BLaER1 (cell line): ENCODE measurements around the gene HSD17B7.
"Not testable (repeated sequence)": the region's sequence is repeated elsewhere in the genome, so short reads cannot be mapped to it uniquely, and the experiment has no call there.

Experiments
- H3K27ac ChIP-seq: shearing (Covaris generic); formaldehyde crosslinking; 2 replicates; pipeline ENCODE4 v1.8.1; 2022
- H3K27me3 ChIP-seq: shearing (Covaris generic); formaldehyde crosslinking; 2 replicates; pipeline ENCODE4 v1.8.1; 2022
- H3K36me3 ChIP-seq: shearing (Covaris generic); formaldehyde crosslinking; 2 replicates; pipeline ENCODE4 v1.8.1; 2022
- H3K4me1 ChIP-seq: shearing (Covaris generic); formaldehyde crosslinking; 2 replicates; pipeline ENCODE4 v1.8.1; 2022
- H3K4me2 ChIP-seq: shearing (Covaris generic); formaldehyde crosslinking; 2 replicates; pipeline ENCODE4 v1.8.1; 2022
- H3K4me3 ChIP-seq: shearing (Covaris generic); formaldehyde crosslinking; 2 replicates; pipeline ENCODE4 v1.8.1; 2022
- H3K9ac ChIP-seq: shearing (Covaris generic); formaldehyde crosslinking; 2 replicates; pipeline ENCODE4 v1.8.1; 2022
- H3K9me3 ChIP-seq: shearing (Covaris generic); formaldehyde crosslinking; 2 replicates; pipeline ENCODE4 v1.8.1; 2022
- H4K20me1 ChIP-seq: shearing (Covaris generic); formaldehyde crosslinking; 2 replicates; pipeline ENCODE4 v1.8.1; 2022
- Cebpa-rat ChIP-seq: shearing (Covaris generic); IDR thresholded peaks from 2 replicates; pipeline ENCODE4 v1.8.1; 2022

Gene HSD17B7

GRCh38 chr1:162818666-162819065 is 28.2 kb downstream of the HSD17B7 start:
- not testable (repeated sequence) for H3K4me1 ChIP-seq, H3K36me3 ChIP-seq, H3K9me3 ChIP-seq, H3K4me2 ChIP-seq, H3K27me3 ChIP-seq, H4K20me1 ChIP-seq, H3K27ac ChIP-seq, H3K4me3 ChIP-seq, H3K9ac ChIP-seq

- no peak for TF ChIP-seq Cebpa-rat
- Histone ChIP-seq H3K4me3 (no peak overlapping the region), H3K36me3 (no peaks in the 10 kb centered on the region), H3K27ac (no peak overlapping the region), H4K20me1 (no peaks in the 10 kb centered on the region), H3K9ac (no peak overlapping the region), H3K4me1 (no peaks in the 10 kb centered on the region), H3K9me3 (no peaks in the 10 kb centered on the region), H3K4me2 (no peak overlapping the region), H3K27me3 (no peaks in the 10 kb centered on the region)
Measured at GRCh38 chr1:162822391-162823200, 32.1 kb downstream of the HSD17B7 start.

- H3K4me3 ChIP-seq = no peak overlapping the region
- no peaks in the 10 kb centered on the region for H3K27me3 ChIP-seq
- H4K20me1 ChIP-seq = no peaks in the 10 kb centered on the region
- H3K36me3 ChIP-seq = no peaks in the 10 kb centered on the region
- no peak for TF ChIP-seq Cebpa-rat
- H3K4me2 ChIP-seq = no peak overlapping the region
- no peaks in the 10 kb centered on the region for H3K9me3 ChIP-seq
- H3K27ac ChIP-seq = no peak overlapping the region
- no peaks in the 10 kb centered on the region for H3K4me1 ChIP-seq
- no peak overlapping the region for H3K9ac ChIP-seq
Measured at GRCh38 chr1:162823231-162823630, 32.7 kb downstream of the HSD17B7 start.

GRCh38 chr1:162823771-162824525 is 33.4 kb downstream of the HSD17B7 start:
- H3K4me2 ChIP-seq = no peak overlapping the region
- no peaks in the 10 kb centered on the region for H4K20me1 ChIP-seq
- no peaks in the 10 kb centered on the region for H3K9me3 ChIP-seq
- H3K4me3 ChIP-seq = no peak overlapping the region
- H3K27me3 ChIP-seq = no peaks in the 10 kb centered on the region
- no peaks in the 10 kb centered on the region for H3K36me3 ChIP-seq
- H3K27ac ChIP-seq = no peak overlapping the region
- H3K9ac ChIP-seq = no peak overlapping the region
- TF ChIP-seq Cebpa-rat = no peak
- no peaks in the 10 kb centered on the region for H3K4me1 ChIP-seq

- H4K20me1 ChIP-seq = no peaks in the 10 kb centered on the region
- H3K4me1 ChIP-seq = no peaks in the 10 kb centered on the region
- no peaks in the 10 kb centered on the region for H3K9me3 ChIP-seq
- no peaks in the 10 kb centered on the region for H3K27me3 ChIP-seq
- H3K36me3 ChIP-seq = no peaks in the 10 kb centered on the region
- no peak overlapping the region for H3K4me2 ChIP-seq
- no peak overlapping the region for H3K27ac ChIP-seq
- no peak overlapping the region for H3K9ac ChIP-seq
- H3K4me3 ChIP-seq = no peak overlapping the region
- no peak for TF ChIP-seq Cebpa-rat
Measured at GRCh38 chr1:162829268-162829667, 38.8 kb downstream of the HSD17B7 start.

GRCh38 chr1:162832470-162832869 is 42.0 kb downstream of the HSD17B7 start:
- Histone ChIP-seq H3K36me3 (no peaks in the 10 kb centered on the region), H3K9ac (no peak overlapping the region), H3K9me3 (no peaks in the 10 kb centered on the region), H3K4me1 (peaks cover 14% of the 10 kb centered on the region), H3K4me3 (no peak overlapping the region), H3K27me3 (no peaks in the 10 kb centered on the region), H3K4me2 (no peak overlapping the region), H4K20me1 (no peaks in the 10 kb centered on the region), H3K27ac (no peak overlapping the region)
- no peak for TF ChIP-seq Cebpa-rat

- Histone ChIP-seq H3K27me3 (no peaks in the 10 kb centered on the region), H3K4me2 (peak overlapping the region; percentile 30; the same call in 1 of the 2 replicates), H3K4me3 (no peak overlapping the region), H3K4me1 (peaks cover 14% of the 10 kb centered on the region), H3K9me3 (peaks cover 17% of the 10 kb centered on the region), H4K20me1 (no peaks in the 10 kb centered on the region), H3K9ac (no peak overlapping the region), H3K27ac (no peak overlapping the region), H3K36me3 (no peaks in the 10 kb centered on the region)
- TF ChIP-seq Cebpa-rat = no peak
Measured at GRCh38 chr1:162835157-162835899, 44.8 kb downstream of the HSD17B7 start.

GRCh38 chr1:162838863-162839262 is 48.4 kb downstream of the HSD17B7 start:
- Histone ChIP-seq H4K20me1 (no peaks in the 10 kb centered on the region), H3K4me3 (no peak overlapping the region), H3K27ac (no peak overlapping the region), H3K27me3 (no peaks in the 10 kb centered on the region), H3K4me2 (no peak overlapping the region), H3K9me3 (peaks cover 17% of the 10 kb centered on the region), H3K4me1 (peaks cover 14% of the 10 kb centered on the region), H3K9ac (no peak overlapping the region), H3K36me3 (no peaks in the 10 kb centered on the region)
- TF ChIP-seq Cebpa-rat = no peak

GRCh38 chr1:162840250-162840839 is 49.8 kb downstream of the HSD17B7 start:
- Histone ChIP-seq H4K20me1 (no peaks in the 10 kb centered on the region), H3K4me1 (peaks cover 5% of the 10 kb centered on the region), H3K9ac (no peak overlapping the region), H3K36me3 (no peaks in the 10 kb centered on the region), H3K4me2 (no peak overlapping the region), H3K27me3 (no peaks in the 10 kb centered on the region), H3K27ac (no peak overlapping the region), H3K4me3 (no peak overlapping the region), H3K9me3 (peaks cover 17% of the 10 kb centered on the region)
- no peak for TF ChIP-seq Cebpa-rat
